ENCODE data around the gene PTOV1.

Gene PTOV1

DNA sequence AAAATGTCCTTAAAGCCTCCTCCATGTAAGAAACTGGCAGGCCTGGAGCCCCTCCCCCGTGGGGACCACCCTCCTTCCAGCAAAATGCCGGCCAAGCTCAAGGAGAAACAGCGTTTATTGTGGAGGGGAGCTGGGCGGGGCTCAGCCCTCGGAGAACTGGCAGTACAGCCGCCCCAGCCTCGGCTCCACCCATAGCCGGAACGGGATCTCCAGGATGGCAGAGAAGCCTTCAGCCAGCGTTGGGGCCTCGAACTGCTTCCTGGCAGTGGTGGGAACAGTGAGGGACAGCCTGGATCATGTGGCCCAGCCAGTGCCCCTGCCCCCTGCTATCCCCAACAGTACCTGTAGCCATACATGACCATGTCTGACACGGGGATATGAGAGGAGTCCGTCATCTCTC is 10.1 kb downstream of the PTOV1 start:
- FAIRE-seq: no peak
- DNase-seq (ENCODE audit: insufficient read length, low spot score): no peak
- TF ChIP-seq TAF1 (IDR thresholded peaks at IDR 0.05; ENCODE audit: low read depth, low read length) (no peak), PAX5 (IDR thresholded peaks at IDR 0.05; ENCODE audit: insufficient read depth, low read length, severe bottlenecking) (no peak), SPI1 (IDR thresholded peaks at IDR 0.05; ENCODE audit: low read depth, low read length) (no peak), POLR2AphosphoS5 (IDR thresholded peaks at IDR 0.05; ENCODE audit: low read depth, low read length) (no peak), POLR2A (IDR thresholded peaks at IDR 0.05; ENCODE audit: low read depth, low read length) (no peak), POU2F2 (IDR thresholded peaks at IDR 0.05; ENCODE audit: low read depth, low read length) (no peak)

GRCh38 chr19:49861541-49862378 is 10.8 kb downstream of the PTOV1 start:
- no peak for DNase-seq (ENCODE audit: insufficient read length, low spot score)
- TF ChIP-seq POLR2A (IDR thresholded peaks at IDR 0.05; ENCODE audit: low read depth, low read length): no peak
- no peak for TF ChIP-seq TAF1 (IDR thresholded peaks at IDR 0.05; ENCODE audit: low read depth, low read length)
- 0 out of 2 replicates have a peak, but pooled peaks have one; percentile 25 for TF ChIP-seq POLR2AphosphoS5 (IDR thresholded peaks at IDR 0.05; ENCODE audit: low read depth, low read length)
- TF ChIP-seq PAX5 (IDR thresholded peaks at IDR 0.05; ENCODE audit: insufficient read depth, low read length, severe bottlenecking): no peak
- no peak for TF ChIP-seq SPI1 (IDR thresholded peaks at IDR 0.05; ENCODE audit: low read depth, low read length)
- no peak for TF ChIP-seq POU2F2 (IDR thresholded peaks at IDR 0.05; ENCODE audit: low read depth, low read length)
- FAIRE-seq: no peak

GRCh38 chr19:49862391-49863253 is 11.7 kb downstream of the PTOV1 start:
- no peak for FAIRE-seq
- TF ChIP-seq PAX5 (IDR thresholded peaks at IDR 0.05; ENCODE audit: insufficient read depth, low read length, severe bottlenecking) (no peak), TAF1 (IDR thresholded peaks at IDR 0.05; ENCODE audit: low read depth, low read length) (no peak), POU2F2 (IDR thresholded peaks at IDR 0.05; ENCODE audit: low read depth, low read length) (no peak), SPI1 (IDR thresholded peaks at IDR 0.05; ENCODE audit: low read depth, low read length) (no peak), POLR2A (IDR thresholded peaks at IDR 0.05; ENCODE audit: low read depth, low read length) (no peak), POLR2AphosphoS5 (IDR thresholded peaks at IDR 0.05; ENCODE audit: low read depth, low read length) (no peak)
- no peak for DNase-seq (ENCODE audit: insufficient read length, low spot score)

DNA sequence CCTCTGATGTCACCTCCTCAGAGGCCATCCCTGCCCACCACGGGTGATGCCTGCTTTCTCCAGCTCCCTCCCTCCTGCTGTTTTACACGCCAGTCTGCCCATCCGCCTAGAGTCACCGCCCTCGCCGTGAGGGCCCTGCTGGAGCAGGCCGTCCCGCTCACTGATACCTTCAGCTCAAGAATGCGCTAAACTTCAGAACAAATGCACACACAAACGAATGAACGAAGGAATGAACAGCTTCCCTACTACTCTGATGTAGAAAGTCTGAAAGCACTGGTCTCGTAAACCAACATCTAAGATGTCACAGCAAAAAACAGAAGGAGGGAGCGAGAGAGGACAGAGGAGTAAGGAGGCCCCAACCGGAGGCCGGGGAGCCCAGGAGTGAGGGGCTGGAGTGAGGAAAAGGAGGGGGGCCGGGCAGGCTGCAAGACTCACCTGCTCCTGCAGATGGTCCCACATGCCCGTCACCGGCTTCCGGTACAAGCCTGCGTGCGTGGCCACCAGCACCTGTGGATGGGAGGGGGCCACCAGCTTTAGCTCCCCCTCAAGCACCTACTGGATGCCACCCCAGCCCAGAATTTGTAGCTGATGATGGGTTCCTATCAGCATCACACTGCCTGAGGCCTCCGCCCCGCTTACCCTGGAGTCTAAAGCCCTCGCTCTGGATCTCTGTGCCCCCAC is 12.4 kb downstream of the PTOV1 start:
- TF ChIP-seq PAX5 (IDR thresholded peaks at IDR 0.05; ENCODE audit: insufficient read depth, low read length, severe bottlenecking) (no peak), POLR2AphosphoS5 (IDR thresholded peaks at IDR 0.05; ENCODE audit: low read depth, low read length) (no peak), POLR2A (IDR thresholded peaks at IDR 0.05; ENCODE audit: low read depth, low read length) (no peak), SPI1 (IDR thresholded peaks at IDR 0.05; ENCODE audit: low read depth, low read length) (no peak), TAF1 (IDR thresholded peaks at IDR 0.05; ENCODE audit: low read depth, low read length) (no peak), POU2F2 (IDR thresholded peaks at IDR 0.05; ENCODE audit: low read depth, low read length) (no peak)
- DNase-seq (ENCODE audit: insufficient read length, low spot score) (no peak), FAIRE-seq (no peak)

GRCh38 chr19:49863935-49864320 is 13.0 kb downstream of the PTOV1 start:
- DNase-seq (ENCODE audit: insufficient read length, low spot score) (no peak), FAIRE-seq (no peak)

GRCh38 chr19:49864890-49865289 is 13.9 kb downstream of the PTOV1 start:
- FAIRE-seq (no peak), DNase-seq (ENCODE audit: insufficient read length, low spot score) (no peak)
- TF ChIP-seq PAX5 (IDR thresholded peaks at IDR 0.05; ENCODE audit: insufficient read depth, low read length, severe bottlenecking) (no peak), POLR2AphosphoS5 (IDR thresholded peaks at IDR 0.05; ENCODE audit: low read depth, low read length) (no peak), POU2F2 (IDR thresholded peaks at IDR 0.05; ENCODE audit: low read depth, low read length) (no peak), SPI1 (IDR thresholded peaks at IDR 0.05; ENCODE audit: low read depth, low read length) (no peak), POLR2A (IDR thresholded peaks at IDR 0.05; ENCODE audit: low read depth, low read length) (no peak), TAF1 (IDR thresholded peaks at IDR 0.05; ENCODE audit: low read depth, low read length) (no peak)

More at GRCh38 chr19:49863935-49864320, 13.0 kb downstream of the PTOV1 start:
- no peak for TF ChIP-seq PAX5 (IDR thresholded peaks at IDR 0.05; ENCODE audit: insufficient read depth, low read length, severe bottlenecking)
- no peak for TF ChIP-seq POLR2A (IDR thresholded peaks at IDR 0.05; ENCODE audit: low read depth, low read length)
- no peak for TF ChIP-seq POLR2AphosphoS5 (IDR thresholded peaks at IDR 0.05; ENCODE audit: low read depth, low read length)
- no peak for TF ChIP-seq SPI1 (IDR thresholded peaks at IDR 0.05; ENCODE audit: low read depth, low read length)
- TF ChIP-seq POU2F2 (IDR thresholded peaks at IDR 0.05; ENCODE audit: low read depth, low read length): no peak

GRCh38 chr19:49866933-49867782 is 16.2 kb downstream of the PTOV1 start, which contains the start of gene PNKP:
TSS of gene PNKP (minus strand) at chr19:49867576. CDS start at chr19:49867204, 372 bp downstream.
- peak; percentile 81 for TF ChIP-seq POLR2A (IDR thresholded peaks at IDR 0.05; ENCODE audit: low read depth, low read length)
- TF ChIP-seq POLR2AphosphoS5 (IDR thresholded peaks at IDR 0.05; ENCODE audit: low read depth, low read length): peak; percentile 82
- no peak for TF ChIP-seq TAF1 (IDR thresholded peaks at IDR 0.05; ENCODE audit: low read depth, low read length)
- TF ChIP-seq SPI1 (IDR thresholded peaks at IDR 0.05; ENCODE audit: low read depth, low read length): 0 out of 2 replicates have a peak, but pooled peaks have one; percentile 13
- no peak for TF ChIP-seq PAX5 (IDR thresholded peaks at IDR 0.05; ENCODE audit: insufficient read depth, low read length, severe bottlenecking)
- DNase-seq (ENCODE audit: insufficient read length, low spot score): peak; percentile 95
- FAIRE-seq: peak; percentile 95

DNA sequence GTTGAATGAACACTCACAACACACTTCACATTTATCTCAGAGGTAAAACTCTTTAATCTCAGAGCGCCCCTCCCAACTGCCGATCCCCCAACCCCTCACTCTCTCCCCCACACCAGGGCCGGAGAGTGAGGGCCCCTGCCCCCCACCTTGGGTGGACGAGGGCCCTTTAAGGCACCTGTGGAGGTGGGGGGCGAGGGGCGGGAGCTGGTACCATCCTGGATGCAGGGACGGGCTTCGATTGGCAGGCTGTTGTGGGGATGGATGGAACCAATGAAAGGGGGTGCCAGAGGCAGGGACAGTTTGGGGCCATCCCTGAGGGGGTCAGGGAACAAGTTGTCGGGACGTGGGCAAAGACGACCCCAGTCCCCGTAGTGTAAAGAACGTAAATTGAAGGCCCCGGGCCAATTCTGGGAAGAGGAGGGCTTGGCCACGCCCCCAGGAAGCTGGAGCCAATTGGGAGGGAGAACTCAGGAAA is 18.1 kb downstream of the PTOV1 start:
- DNase-seq (ENCODE audit: insufficient read length, low spot score) (no peak), FAIRE-seq (no peak)
- no peak for TF ChIP-seq TAF1 (IDR thresholded peaks at IDR 0.05; ENCODE audit: low read depth, low read length)
- no peak for TF ChIP-seq POU2F2 (IDR thresholded peaks at IDR 0.05; ENCODE audit: low read depth, low read length)
- TF ChIP-seq POLR2A (IDR thresholded peaks at IDR 0.05; ENCODE audit: low read depth, low read length): no peak; the same call in 1 of the 2 replicates
- TF ChIP-seq SPI1 (IDR thresholded peaks at IDR 0.05; ENCODE audit: low read depth, low read length): no peak
- TF ChIP-seq PAX5 (IDR thresholded peaks at IDR 0.05; ENCODE audit: insufficient read depth, low read length, severe bottlenecking): no peak
- TF ChIP-seq POLR2AphosphoS5 (IDR thresholded peaks at IDR 0.05; ENCODE audit: low read depth, low read length): no peak

All from GM12891 (cell line).